Measurements from ENCODE around the gene STARD10.

Gene STARD10

GRCh38 chr11:72707032-72707431 is 86.8 kb downstream of the STARD10 start:
- no peak for TF ChIP-seq CTCF (IDR thresholded peaks at IDR 0.05)

- no peak for TF ChIP-seq CTCF (IDR thresholded peaks at IDR 0.05)
These were observed 87.3 kb downstream of the STARD10 start for GRCh38 chr11:72706579-72706978.

- no peak for TF ChIP-seq CTCF (IDR thresholded peaks at IDR 0.05)
These were observed 88.1 kb downstream of the STARD10 start for GRCh38 chr11:72705442-72706365.

GRCh38 chr11:72704783-72705265 is 89.0 kb downstream of the STARD10 start:
- TF ChIP-seq CTCF (IDR thresholded peaks at IDR 0.05) = no peak
